HepG2 (cell line): ENCODE results near the gene BPIFB2. TPM values are rescaled to one million over a fixed set of nuclear protein-coding genes. Genes with fewer than 3 reads are reported as not detected.

ENCODE experiments used
- CENPX ChIP-seq: sonication (generic); formaldehyde crosslinking; IDR thresholded peaks from 2 replicates; pipeline ENCODE4 v1.9.0; 2021; ENCODE audit warnings: mild to moderate bottlenecking, missing genetic modification reagents, moderate library complexity
- HDAC2 ChIP-seq: sonication (generic); formaldehyde crosslinking; IDR thresholded peaks from 2 replicates; pipeline ENCODE4 v1.4.0; 2020; ENCODE audit warnings: missing genetic modification reagents
- MEIS2 ChIP-seq: sonication (generic); formaldehyde crosslinking; IDR thresholded peaks from 2 replicates; pipeline ENCODE4 v1.9.0; 2021; ENCODE audit warnings: mild to moderate bottlenecking, missing genetic modification reagents
- NCOA2 ChIP-seq: sonication (generic); formaldehyde crosslinking; IDR thresholded peaks from 2 replicates; pipeline ENCODE4 v1.8.0; 2022; ENCODE audit warnings: inconsistent platforms
- NFRKB ChIP-seq: fragments of 450-650 bp; IDR thresholded peaks from 2 replicates; pipeline ENCODE4 v1.6.1; 2017
- PHF8 ChIP-seq: sonication (generic); formaldehyde crosslinking; IDR thresholded peaks from 2 replicates; pipeline ENCODE4 v1.5.0; 2020; ENCODE audit warnings: missing genetic modification reagents
- PLRG1 ChIP-seq: fragments of 450-650 bp; conservative IDR thresholded peaks from 2 replicates; pipeline ENCODE4 v1.6.1; 2016
- POLR2AphosphoS5 ChIP-seq: IDR thresholded peaks from 2 replicates; pipeline ENCODE4 v1.6.1; 2012; ENCODE audit warnings: low read depth, low read length
- REL ChIP-seq: sonication (generic); formaldehyde crosslinking; conservative IDR thresholded peaks from 2 replicates; pipeline ENCODE4 v1.8.0; 2022; ENCODE audit warnings: mild to moderate bottlenecking, missing genetic modification reagents, moderate library complexity
- SOX6 ChIP-seq, 2 experiments: fragments of 450-650 bp in 1 of 2; sonication (generic) in 1 of 2; formaldehyde crosslinking in 1 of 2; IDR thresholded peaks; 2 replicates each; pipeline versions ENCODE4 v1.4.0 to v1.6.1; 2017 to 2020; ENCODE audit warnings: antibody characterized with exemption in 1 of 2, mild to moderate bottlenecking in 1 of 2, missing genetic modification reagents in 1 of 2
- SP4 ChIP-seq: sonication (generic); formaldehyde crosslinking; IDR thresholded peaks from 2 replicates; pipeline ENCODE4 v1.8.1; 2023; ENCODE audit warnings: mild to moderate bottlenecking, missing genetic modification reagents
- SRF ChIP-seq: IDR thresholded peaks from 2 replicates; pipeline ENCODE4 v1.6.1; 2011; ENCODE audit warnings: mild to moderate bottlenecking, low read depth, low read length, moderate library complexity
- TBX3 ChIP-seq: fragments of 450-650 bp; IDR thresholded peaks from 2 replicates; pipeline ENCODE4 v1.6.1; 2017; ENCODE audit warnings: antibody characterized with exemption, mild to moderate bottlenecking, inconsistent platforms, borderline replicate concordance
- TCF7L2 ChIP-seq: IDR thresholded peaks from 2 replicates; pipeline ENCODE4 v1.6.1; 2011; ENCODE audit warnings: mild to moderate bottlenecking, low read depth, low read length, moderate library complexity
- XRCC5 ChIP-seq: fragments of 200-400 bp; formaldehyde crosslinking; optimal IDR thresholded peaks from 2 replicates; pipeline ENCODE3; 2017; ENCODE audit warnings: mild to moderate bottlenecking, low read length
- ZBTB1 ChIP-seq: sonication (generic); formaldehyde crosslinking; IDR thresholded peaks from 2 replicates; pipeline ENCODE4 v1.4.0; 2020; ENCODE audit warnings: missing genetic modification reagents, borderline replicate concordance
- ZMYM2 ChIP-seq: sonication (generic); formaldehyde crosslinking; IDR thresholded peaks from 2 replicates; pipeline ENCODE4 v1.8.0; 2022; ENCODE audit warnings: mild to moderate bottlenecking, missing genetic modification reagents
- ZNF225 ChIP-seq: sonication (generic); formaldehyde crosslinking; IDR thresholded peaks from 2 replicates; pipeline ENCODE4 v1.4.0; 2020; ENCODE audit warnings: mild to moderate bottlenecking, missing genetic modification reagents
- ZNF431 ChIP-seq: sonication (generic); formaldehyde crosslinking; IDR thresholded peaks from 2 replicates; pipeline ENCODE4 v1.9.0; 2022; ENCODE audit warnings: missing genetic modification reagents, low read depth, mild to moderate bottlenecking, borderline replicate concordance
- ZNF644 ChIP-seq: IDR thresholded peaks from 2 replicates; pipeline ENCODE4 v1.6.1; 2016; ENCODE audit warnings: low read depth
- ZNF713 ChIP-seq: sonication (generic); formaldehyde crosslinking; IDR thresholded peaks from 2 replicates; pipeline ENCODE4 v1.4.0; 2020; ENCODE audit warnings: mild to moderate bottlenecking, missing genetic modification reagents
- ZSCAN25 ChIP-seq: sonication (generic); formaldehyde crosslinking; IDR thresholded peaks from 2 replicates; pipeline ENCODE4 v1.8.0; 2022; ENCODE audit warnings: mild to moderate bottlenecking, missing genetic modification reagents
- ZSCAN31 ChIP-seq: sonication (generic); formaldehyde crosslinking; IDR thresholded peaks from 2 replicates; pipeline ENCODE4 v1.5.0; 2020; ENCODE audit warnings: low read depth, mild to moderate bottlenecking, missing genetic modification reagents
- polyA plus RNA-seq, 8 experiments: library from polyadenylated mRNA; depleted of rRNA in 3 of 8; stranded (reverse) in 7 of 8; unstranded in 1 of 8; fragments of >200 nt; fragmentation: Illumina TruSeq in 4 of 8; extraction: Trizol in 4 of 8; gene quantifications; 2 replicates each; pipeline versions ENCODE4 v1.2.1 to v1.2.3, GENCODE V29; 2011 to 2016; ENCODE audit warnings: low read depth in 4 of 8, missing spikeins in 1 of 8, mixed read lengths in 1 of 8; ENCODE audit not compliant: insufficient read depth in 1 of 8
- total RNA-seq, 5 experiments: library from RNA; depleted of rRNA; stranded (reverse); fragments of >200 nt; fragmentation: Illumina TruSeq; extraction: Trizol; gene quantifications; 2 replicates each; pipeline ENCODE4 v1.2.3, GENCODE V29; 2016; ENCODE audit warnings: low read depth in 1 of 5
- TF ChIP-seq, protein P1 (sequence below): sonication (generic); formaldehyde crosslinking; IDR thresholded peaks from 2 replicates; pipeline ENCODE4 v1.5.0; 2020; ENCODE audit warnings: missing genetic modification reagents
- TF ChIP-seq, protein P2 (sequence below): sonication (generic); formaldehyde crosslinking; IDR thresholded peaks from 2 replicates; pipeline ENCODE4 v1.5.0; 2020; ENCODE audit warnings: missing genetic modification reagents
- TF ChIP-seq, protein P3 (sequence below): sonication (generic); formaldehyde crosslinking; IDR thresholded peaks from 2 replicates; pipeline ENCODE4 v1.8.1; 2022; ENCODE audit warnings: low read depth, mild to moderate bottlenecking, missing genetic modification reagents
- TF ChIP-seq, protein P4 (sequence below): sonication (generic); formaldehyde crosslinking; IDR thresholded peaks from 2 replicates; pipeline ENCODE4 v1.5.0; 2020; ENCODE audit warnings: mild to moderate bottlenecking, low read depth, missing genetic modification reagents, borderline replicate concordance

The BPIFB2 gene
- total and polyA plus RNA-seq, 2 of the 13 experiments (the other 11 are each of a cell fraction or from before 2014, with no cell fraction given): 54.5 to 902 TPM

DNA sequence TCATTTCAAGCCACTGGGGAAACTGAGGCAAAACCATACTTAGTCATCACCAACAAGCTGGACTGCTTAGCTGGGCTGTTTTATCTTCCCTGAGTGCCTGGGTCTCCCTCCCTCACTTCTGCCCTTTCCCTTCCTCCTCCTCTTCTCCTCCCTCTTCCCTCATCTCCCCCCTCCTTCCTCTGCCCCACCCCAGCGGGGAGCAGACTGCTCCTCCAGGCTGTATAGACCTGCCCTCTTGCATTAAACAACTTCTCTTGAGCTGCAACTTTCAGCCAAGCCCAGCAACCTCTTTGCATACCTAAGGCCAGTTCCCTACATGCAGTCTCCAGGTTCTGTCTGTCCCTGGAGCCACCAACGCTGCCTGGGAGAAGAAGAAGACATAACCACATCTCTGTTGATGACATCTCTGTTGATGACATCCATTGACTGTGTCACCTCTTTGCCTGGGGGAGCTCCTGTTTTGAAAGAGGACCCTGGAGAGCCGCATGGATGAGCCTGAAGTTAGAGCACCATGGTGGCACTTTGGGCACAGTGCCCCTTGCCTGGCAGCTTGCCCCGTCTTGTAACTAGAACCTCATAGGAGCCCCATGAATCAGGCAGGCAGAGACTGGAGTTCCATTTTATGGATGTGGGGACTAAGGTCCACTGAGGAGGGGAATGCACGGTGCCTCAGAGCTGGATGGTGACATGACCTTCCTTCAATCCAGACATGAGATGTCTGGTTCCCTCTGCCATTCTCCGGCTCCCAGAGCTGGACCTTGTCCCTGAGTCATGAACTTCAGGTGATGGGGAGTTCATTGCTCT, 16.1 kb downstream of the BPIFB2 start (continued):
- TF ChIP-seq ZNF644 (CRISPR knock-in tag): no peak
- TF ChIP-seq, protein P1, sequence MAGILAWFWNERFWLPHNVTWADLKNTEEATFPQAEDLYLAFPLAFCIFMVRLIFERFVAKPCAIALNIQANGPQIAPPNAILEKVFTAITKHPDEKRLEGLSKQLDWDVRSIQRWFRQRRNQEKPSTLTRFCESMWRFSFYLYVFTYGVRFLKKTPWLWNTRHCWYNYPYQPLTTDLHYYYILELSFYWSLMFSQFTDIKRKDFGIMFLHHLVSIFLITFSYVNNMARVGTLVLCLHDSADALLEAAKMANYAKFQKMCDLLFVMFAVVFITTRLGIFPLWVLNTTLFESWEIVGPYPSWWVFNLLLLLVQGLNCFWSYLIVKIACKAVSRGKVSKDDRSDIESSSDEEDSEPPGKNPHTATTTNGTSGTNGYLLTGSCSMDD (CRISPR knock-in tag): no peak
- no peak for TF ChIP-seq CENPX
- TF ChIP-seq SOX6 (IDR thresholded peaks at IDR 0.05): no peak
- no peak for TF ChIP-seq SOX6 (CRISPR knock-in tag; IDR thresholded peaks at IDR 0.05)
- no peak for TF ChIP-seq NFRKB
- TF ChIP-seq PHF8 (CRISPR knock-in tag): 0 out of 2 replicates have a peak, but pooled peaks have one; percentile 9
- TF ChIP-seq TBX3: no peak
- TF ChIP-seq ZNF713 (CRISPR knock-in tag): no peak
- no peak for TF ChIP-seq ZNF431
- peak; percentile 5 for TF ChIP-seq POLR2AphosphoS5
- TF ChIP-seq TCF7L2: no peak
- TF ChIP-seq ZMYM2 (CRISPR knock-in tag): no peak
- TF ChIP-seq ZBTB1 (CRISPR knock-in tag): no peak
- no peak for TF ChIP-seq HDAC2
- TF ChIP-seq MEIS2 (CRISPR knock-in tag): peak; percentile 65; the same call in 1 of the 2 replicates
- TF ChIP-seq SP4: no peak
- TF ChIP-seq, protein P2, sequence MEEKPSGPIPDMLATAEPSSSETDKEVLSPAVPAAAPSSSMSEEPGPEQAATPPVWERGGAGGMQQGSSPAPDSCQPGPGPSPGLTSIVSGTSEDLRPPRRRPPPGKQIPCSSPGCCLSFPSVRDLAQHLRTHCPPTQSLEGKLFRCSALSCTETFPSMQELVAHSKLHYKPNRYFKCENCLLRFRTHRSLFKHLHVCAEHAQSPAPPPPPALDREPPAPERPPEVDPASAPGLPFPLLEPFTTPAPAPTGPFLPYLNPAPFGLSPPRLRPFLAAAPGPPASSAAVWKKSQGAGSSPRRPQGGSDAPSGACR (CRISPR knock-in tag): no peak
- TF ChIP-seq NCOA2: no peak
- 0 out of 2 replicates have a peak, but pooled peaks have one; percentile 26 for TF ChIP-seq ZNF225 (CRISPR knock-in tag)
- TF ChIP-seq, protein P3, sequence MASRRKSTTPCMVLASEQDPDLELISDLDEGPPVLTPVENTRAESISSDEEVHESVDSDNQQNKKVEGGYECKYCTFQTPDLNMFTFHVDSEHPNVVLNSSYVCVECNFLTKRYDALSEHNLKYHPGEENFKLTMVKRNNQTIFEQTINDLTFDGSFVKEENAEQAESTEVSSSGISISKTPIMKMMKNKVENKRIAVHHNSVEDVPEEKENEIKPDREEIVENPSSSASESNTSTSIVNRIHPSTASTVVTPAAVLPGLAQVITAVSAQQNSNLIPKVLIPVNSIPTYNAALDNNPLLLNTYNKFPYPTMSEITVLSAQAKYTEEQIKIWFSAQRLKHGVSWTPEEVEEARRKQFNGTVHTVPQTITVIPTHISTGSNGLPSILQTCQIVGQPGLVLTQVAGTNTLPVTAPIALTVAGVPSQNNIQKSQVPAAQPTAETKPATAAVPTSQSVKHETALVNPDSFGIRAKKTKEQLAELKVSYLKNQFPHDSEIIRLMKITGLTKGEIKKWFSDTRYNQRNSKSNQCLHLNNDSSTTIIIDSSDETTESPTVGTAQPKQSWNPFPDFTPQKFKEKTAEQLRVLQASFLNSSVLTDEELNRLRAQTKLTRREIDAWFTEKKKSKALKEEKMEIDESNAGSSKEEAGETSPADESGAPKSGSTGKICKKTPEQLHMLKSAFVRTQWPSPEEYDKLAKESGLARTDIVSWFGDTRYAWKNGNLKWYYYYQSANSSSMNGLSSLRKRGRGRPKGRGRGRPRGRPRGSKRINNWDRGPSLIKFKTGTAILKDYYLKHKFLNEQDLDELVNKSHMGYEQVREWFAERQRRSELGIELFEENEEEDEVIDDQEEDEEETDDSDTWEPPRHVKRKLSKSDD (CRISPR knock-in tag): no peak
- TF ChIP-seq XRCC5: no peak
- TF ChIP-seq REL (CRISPR knock-in tag): no peak
- TF ChIP-seq, protein P4, sequence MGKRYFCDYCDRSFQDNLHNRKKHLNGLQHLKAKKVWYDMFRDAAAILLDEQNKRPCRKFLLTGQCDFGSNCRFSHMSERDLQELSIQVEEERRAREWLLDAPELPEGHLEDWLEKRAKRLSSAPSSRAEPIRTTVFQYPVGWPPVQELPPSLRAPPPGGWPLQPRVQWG (CRISPR knock-in tag): no peak
- TF ChIP-seq PLRG1: no peak
- no peak for TF ChIP-seq SRF
- no peak; the same call in 1 of the 2 replicates for TF ChIP-seq ZSCAN31
- no peak for TF ChIP-seq ZSCAN25 (CRISPR knock-in tag)
